Activated CD4-positive, alpha-beta T cell treated with anti-CD3 and anti-CD28 coated beads for 36 hours (primary cell): ENCODE results near the gene DPEP2NB. TPM values are rescaled to one million over a fixed set of nuclear protein-coding genes. Genes with fewer than 3 reads are reported as not detected.
"Not testable (repeated sequence)": the region's sequence is repeated elsewhere in the genome, so short reads cannot be mapped to it uniquely, and the experiment has no call there.

ENCODE experiments used
- ATAC-seq: fragments of 200-7000 bp; cut with Tn5 transposase; one replicate; pipeline ENCODE4 v1.10.0; 2021; ENCODE audit warnings: mild to moderate bottlenecking, moderate library complexity
- CTCF ChIA-PET: fragments of 350-600 bp; sonication (Branson Sonifier 250); formaldehyde crosslinking; loops from one replicate; lab custom pipeline; 2021; ENCODE audit warnings: antibody characterized with exemption; lab: Charles Lee
- POLR2A ChIA-PET: fragments of 350-600 bp; sonication (Branson Sonifier 250); formaldehyde crosslinking; loops from one replicate; lab custom pipeline; 2021; ENCODE audit warnings: antibody characterized with exemption, inconsistent platforms; lab: Charles Lee
- DNase-seq: peaks from one replicate; pipeline ENCODE4 v3.0.0-alpha.2; 2020
- H3K27ac Mint-ChIP-seq: one replicate; pipeline ENCODE4 v1.8.0; 2021; ENCODE audit warnings: mixed read lengths
- H3K27me3 Mint-ChIP-seq: one replicate; pipeline ENCODE4 v1.8.0; 2021; ENCODE audit warnings: mixed read lengths
- H3K36me3 Mint-ChIP-seq: one replicate; pipeline ENCODE4 v1.8.0; 2021; ENCODE audit warnings: low read depth, mixed read lengths
- H3K4me1 Mint-ChIP-seq: one replicate; pipeline ENCODE4 v1.8.0; 2021; ENCODE audit warnings: mixed read lengths
- H3K4me3 Mint-ChIP-seq: one replicate; pipeline ENCODE4 v1.8.0; 2021; ENCODE audit warnings: mild to moderate bottlenecking, moderate library complexity, mixed read lengths
- H3K9me3 Mint-ChIP-seq: one replicate; pipeline ENCODE4 v1.8.0; 2021; ENCODE audit warnings: low read depth, mixed read lengths
- intact Hi-C, 2 experiments: fragments of 100-400 bp; cut with DNase I in 1 of 2; cut with micrococcal nuclease in 1 of 2; formaldehyde crosslinking; loops; one replicate each; pipeline versions ENCODE4 v1.14.2 to v1.15.1; 2022 to 2024; cut with DNase I, micrococcal nuclease
- total RNA-seq, 2 experiments: library from RNA; stranded (reverse); gene quantifications; one replicate each; pipeline ENCODE4 v1.2.3, GENCODE V29; 2021

The DPEP2NB gene
- total RNA-seq, 2 experiments from 2014 or later, result not detected

- Mint-ChIP-seq H3K4me3 (peak overlapping the region; percentile 95), H3K27me3 (no peaks in the 10 kb centered on the region), H3K9me3 (no peaks in the 10 kb centered on the region), H3K27ac (peak overlapping the region; percentile 55), H3K4me1 (peaks cover 23% of the 10 kb centered on the region), H3K36me3 (peaks cover 19% of the 10 kb centered on the region)
- ATAC-seq, result no peak
- intact Hi-C loops, result no loop called here
- POLR2A ChIA-PET, result interaction anchor here (0.6 to 3.5 kb wide), 2 partner anchors 22 to 203 kb away, joined by 5 to 21 read pairs; partner anchors contain the start of gene DPEP2
- no peak for DNase-seq
- CTCF ChIA-PET, result interaction anchor here (0.7 to 2.0 kb wide), 8 partner anchors 14 to 207 kb away, joined by 3 to 7 read pairs (median 4); no protein-coding TSS in a partner anchor
Observed at GRCh38 chr16:68021490-68021889, 5.8 kb upstream of the DPEP2NB start.

GRCh38 chr16:68019167-68019680 is 3.5 kb upstream of the DPEP2NB start:
- H3K4me3 Mint-ChIP-seq, result no peak overlapping the region
- ATAC-seq (no peak), DNase-seq (no peak)
- POLR2A ChIA-PET, result no interaction called here
- H3K36me3 Mint-ChIP-seq, result peaks cover 12% of the 10 kb centered on the region
- no peaks in the 10 kb centered on the region for H3K27me3 Mint-ChIP-seq
- CTCF ChIA-PET, result interaction anchor here (1.1 to 1.2 kb wide), 2 partner anchors 20 to 65 kb away, joined by 3 read pairs; partner anchors contain the start of gene DPEP2
- intact Hi-C loops, result no loop called here
- no peak overlapping the region for H3K27ac Mint-ChIP-seq
- no peaks in the 10 kb centered on the region for H3K9me3 Mint-ChIP-seq
- peaks cover 19% of the 10 kb centered on the region for H3K4me1 Mint-ChIP-seq

- H3K27ac Mint-ChIP-seq, result no peak overlapping the region
- ChIA-PET CTCF (interaction anchor here (0.7 to 1.6 kb wide), 2 partner anchors 32 to 413 kb away, joined by 3 read pairs; no protein-coding TSS in a partner anchor), POLR2A (no interaction called here)
- H3K4me1 Mint-ChIP-seq, result peaks cover 8% of the 10 kb centered on the region
- no peaks in the 10 kb centered on the region for H3K27me3 Mint-ChIP-seq
- intact Hi-C loops, result no loop called here
- H3K4me3 Mint-ChIP-seq, result no peak overlapping the region
- ATAC-seq, result peak; percentile 72
- peak; percentile 21 for DNase-seq
- H3K9me3 Mint-ChIP-seq, result no peaks in the 10 kb centered on the region
- no peaks in the 10 kb centered on the region for H3K36me3 Mint-ChIP-seq
Observed at GRCh38 chr16:68013440-68013839, 2.3 kb downstream of the DPEP2NB start.

GRCh38 chr16:68009872-68010271 is 5.8 kb downstream of the DPEP2NB start:
- CTCF ChIA-PET, H3K9me3 Mint-ChIP-seq, ATAC-seq, DNase-seq, H3K4me3 Mint-ChIP-seq, H3K27me3 Mint-ChIP-seq, intact Hi-C loops, H3K27ac Mint-ChIP-seq, POLR2A ChIA-PET, H3K36me3 Mint-ChIP-seq: not testable (repeated sequence)
- peaks cover 26% of the 10 kb centered on the region for H3K4me1 Mint-ChIP-seq

GRCh38 chr16:68009157-68009735 is 6.5 kb downstream of the DPEP2NB start:
- ATAC-seq (no peak), DNase-seq (no peak)
- no peak overlapping the region for H3K4me3 Mint-ChIP-seq
- H3K9me3 Mint-ChIP-seq, result no peaks in the 10 kb centered on the region
- H3K36me3 Mint-ChIP-seq, result no peaks in the 10 kb centered on the region
- H3K27ac Mint-ChIP-seq, result no peak overlapping the region
- intact Hi-C loops, result no loop called here
- H3K27me3 Mint-ChIP-seq, result no peaks in the 10 kb centered on the region
- ChIA-PET POLR2A (no interaction called here), CTCF (interaction anchor here (1.2 kb wide), 2 partner anchors 24 to 32 kb away, joined by 3 to 4 read pairs; no protein-coding TSS in a partner anchor)
- peaks cover 28% of the 10 kb centered on the region for H3K4me1 Mint-ChIP-seq

- ChIA-PET POLR2A (interaction anchor here (0.6 kb wide), 2 partner anchors 37 to 187 kb away, joined by 3 to 6 read pairs; no protein-coding TSS in a partner anchor), CTCF (interaction anchor here (0.6 to 1.7 kb wide), 9 partner anchors 9 to 682 kb away, joined by 3 to 11 read pairs (median 3); partner anchors contain the start of genes DDX28, DPEP2NB and DUS2)
- intact Hi-C loops, result no loop called here
- peak; percentile 83 for ATAC-seq
- Mint-ChIP-seq H3K27me3 (no peaks in the 10 kb centered on the region), H3K36me3 (no peaks in the 10 kb centered on the region), H3K9me3 (no peaks in the 10 kb centered on the region), H3K4me3 (peak overlapping the region; percentile 30), H3K4me1 (peaks cover 24% of the 10 kb centered on the region), H3K27ac (peak overlapping the region; percentile 86)
- DNase-seq, result peak; percentile 47
Observed at GRCh38 chr16:68005786-68006286, 9.9 kb downstream of the DPEP2NB start.

- Mint-ChIP-seq H3K36me3 (no peaks in the 10 kb centered on the region), H3K4me3 (no peak overlapping the region), H3K27me3 (no peaks in the 10 kb centered on the region), H3K27ac (peak overlapping the region; percentile 86), H3K9me3 (no peaks in the 10 kb centered on the region), H3K4me1 (peaks cover 30% of the 10 kb centered on the region)
- ChIA-PET POLR2A (interaction anchor here (0.6 to 0.7 kb wide), 2 partner anchors 13 to 64 kb away, joined by 3 to 7 read pairs; no protein-coding TSS in a partner anchor), CTCF (interaction anchor here (0.6 to 1.7 kb wide), 6 partner anchors 9 to 681 kb away, joined by 3 to 11 read pairs (median 4); partner anchors contain the start of genes DDX28 and DUS2)
- DNase-seq (no peak), ATAC-seq (no peak)
- intact Hi-C loops, result no loop called here
Observed at GRCh38 chr16:68005211-68005610, 10.5 kb downstream of the DPEP2NB start.

GRCh38 chr16:68003031-68003430 is 12.7 kb downstream of the DPEP2NB start:
- DNase-seq, result no peak
- H3K27ac Mint-ChIP-seq, result no peak overlapping the region
- no peaks in the 10 kb centered on the region for H3K27me3 Mint-ChIP-seq
- peaks cover 48% of the 10 kb centered on the region for H3K4me1 Mint-ChIP-seq
- intact Hi-C loops, result no loop called here
- peaks cover 3% of the 10 kb centered on the region for H3K36me3 Mint-ChIP-seq
- H3K4me3 Mint-ChIP-seq, result no peak overlapping the region
- ChIA-PET POLR2A (interaction anchor here (0.6 kb wide), 1 partner anchor 25 kb away, joined by 4 read pairs; no protein-coding TSS in a partner anchor), CTCF (interaction anchor here (0.7 to 1.4 kb wide), 6 partner anchors 9 to 724 kb away, joined by 3 to 4 read pairs (median 3); no protein-coding TSS in a partner anchor)
- H3K9me3 Mint-ChIP-seq, result no peaks in the 10 kb centered on the region
- no peak for ATAC-seq

- no peaks in the 10 kb centered on the region for H3K9me3 Mint-ChIP-seq
- peaks cover 3% of the 10 kb centered on the region for H3K36me3 Mint-ChIP-seq
- peaks cover 49% of the 10 kb centered on the region for H3K4me1 Mint-ChIP-seq
- peak overlapping the region; percentile 96 for H3K27ac Mint-ChIP-seq
- ChIA-PET CTCF (interaction anchor here (0.6 to 1.2 kb wide), 4 partner anchors 21 to 221 kb away, joined by 3 to 5 read pairs (median 3); no protein-coding TSS in a partner anchor), POLR2A (interaction anchor here (1.0 to 2.5 kb wide), 2 partner anchors 22 to 31 kb away, joined by 5 to 21 read pairs; partner anchors contain the start of genes DDX28 and DUS2)
- no peaks in the 10 kb centered on the region for H3K27me3 Mint-ChIP-seq
- ATAC-seq, result no peak
- intact Hi-C loops, result no loop called here
- no peak for DNase-seq
- no peak overlapping the region for H3K4me3 Mint-ChIP-seq
Observed at GRCh38 chr16:68000450-68000849, 15.3 kb downstream of the DPEP2NB start.

GRCh38 chr16:67999985-68000384 is 15.7 kb downstream of the DPEP2NB start:
- DNase-seq (no peak), ATAC-seq (peak; percentile 32)
- Mint-ChIP-seq H3K4me1 (peaks cover 49% of the 10 kb centered on the region), H3K36me3 (peaks cover 3% of the 10 kb centered on the region), H3K27ac (peak overlapping the region; percentile 96), H3K27me3 (no peaks in the 10 kb centered on the region), H3K9me3 (no peaks in the 10 kb centered on the region), H3K4me3 (peak overlapping the region; percentile 77)
- intact Hi-C loops, result no loop called here
- ChIA-PET POLR2A (interaction anchor here (1.0 to 2.5 kb wide), 3 partner anchors 13 to 30 kb away, joined by 3 to 21 read pairs (median 5); partner anchors contain the start of genes DDX28 and DUS2), CTCF (interaction anchor here (0.6 to 1.2 kb wide), 3 partner anchors 22 to 220 kb away, joined by 3 to 5 read pairs (median 3); no protein-coding TSS in a partner anchor)
